ENCODE data around the gene ERICH6B.

The ERICH6B gene

GRCh38 chr13:45542391-45542790 lies 73.1 kb downstream of the ERICH6B start:
- DNase-seq (ENCODE audit: low spot score), result no peak

DNA sequence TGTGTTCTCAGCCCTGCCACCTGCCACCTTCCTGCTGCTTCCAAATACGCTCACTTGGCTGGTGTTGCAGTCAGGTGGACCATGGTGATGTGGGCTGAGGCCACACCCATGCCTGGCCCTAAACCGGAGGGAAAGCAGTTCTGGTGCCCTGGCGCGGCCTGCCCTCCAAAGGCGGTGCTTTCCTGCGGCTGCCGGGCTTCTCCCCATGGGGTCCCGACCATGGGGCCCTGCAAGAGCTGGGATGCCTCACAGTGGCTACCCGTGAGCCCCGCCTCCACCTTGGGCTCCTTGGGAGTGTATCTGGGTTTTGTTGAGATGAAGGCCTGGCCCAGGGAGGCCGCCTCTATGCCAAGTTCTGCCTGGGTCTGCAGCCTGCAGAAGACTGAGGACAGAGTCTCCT lies 73.7 kb downstream of the ERICH6B start:
- no peak for DNase-seq (ENCODE audit: low spot score)

DNA sequence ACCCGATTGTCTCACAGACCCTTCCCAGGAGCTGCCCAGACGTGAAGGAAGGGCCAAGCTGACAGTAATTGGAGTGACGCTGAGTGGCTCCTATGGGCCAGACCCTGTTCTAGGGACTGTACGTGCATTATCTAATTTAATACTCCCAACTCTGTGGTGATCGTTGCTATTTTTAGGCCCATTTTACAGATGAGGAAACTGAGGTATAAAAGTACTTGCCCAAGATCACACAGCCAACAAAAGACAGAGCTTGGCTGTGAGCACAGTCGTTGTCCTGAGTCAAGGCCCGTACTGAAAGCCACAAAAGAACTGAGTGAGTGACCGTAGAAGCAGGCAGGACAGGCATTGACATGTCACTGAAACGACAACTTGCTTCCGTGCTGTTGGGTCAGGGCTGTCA lies 74.7 kb downstream of the ERICH6B start:
- DNase-seq (ENCODE audit: low spot score), result no peak

DNA sequence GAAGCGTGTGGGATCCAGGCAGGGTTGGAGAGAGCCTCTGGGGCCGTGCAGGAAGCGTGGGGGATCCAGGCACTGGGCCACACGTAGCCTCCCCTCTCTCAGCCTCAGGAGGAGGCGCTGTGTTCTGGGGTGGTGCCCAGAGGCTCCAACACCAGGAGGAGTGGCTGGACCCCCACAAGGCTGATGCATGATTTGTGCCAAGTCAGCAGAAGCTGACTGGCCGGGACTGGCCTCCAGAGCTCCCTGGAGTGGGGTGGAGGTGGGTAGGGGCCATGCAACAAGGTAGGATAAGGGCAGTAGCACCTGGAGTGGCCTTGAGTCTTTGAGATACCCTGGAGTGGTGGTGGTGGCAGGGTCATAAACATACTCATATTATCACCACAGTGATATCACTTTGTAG lies 75.3 kb downstream of the ERICH6B start:
- no peak for DNase-seq (ENCODE audit: low spot score)

- DNase-seq (ENCODE audit: low spot score), result no peak
Measured at GRCh38 chr13:45538382-45538781, 77.2 kb downstream of the ERICH6B start.

DNA sequence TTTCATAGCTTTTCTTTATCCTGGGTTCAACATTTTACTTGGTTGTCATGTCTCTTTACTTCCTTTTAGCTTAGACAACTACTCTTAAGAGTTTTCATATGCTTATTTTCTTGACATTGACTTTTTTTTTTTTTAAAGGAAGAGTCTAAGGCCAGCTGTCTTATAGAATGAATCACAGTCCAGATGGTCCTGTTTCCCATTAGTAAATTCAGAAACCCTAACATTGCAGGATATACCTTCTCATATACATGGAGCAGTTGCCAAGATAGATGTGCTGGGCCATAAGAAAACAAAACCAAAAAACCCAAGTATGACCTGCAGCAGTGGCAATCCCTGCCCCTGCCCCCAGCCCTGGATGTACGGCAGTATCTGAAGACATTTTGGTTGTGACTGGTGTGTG lies 78.0 kb downstream of the ERICH6B start:
- DNase-seq (ENCODE audit: low spot score), result no peak

GRCh38 chr13:45536224-45536623 lies 79.3 kb downstream of the ERICH6B start:
- DNase-seq (ENCODE audit: low spot score), result no peak

- no peak for DNase-seq (ENCODE audit: low spot score)
Measured at GRCh38 chr13:45534604-45535003, 80.9 kb downstream of the ERICH6B start.

DNA sequence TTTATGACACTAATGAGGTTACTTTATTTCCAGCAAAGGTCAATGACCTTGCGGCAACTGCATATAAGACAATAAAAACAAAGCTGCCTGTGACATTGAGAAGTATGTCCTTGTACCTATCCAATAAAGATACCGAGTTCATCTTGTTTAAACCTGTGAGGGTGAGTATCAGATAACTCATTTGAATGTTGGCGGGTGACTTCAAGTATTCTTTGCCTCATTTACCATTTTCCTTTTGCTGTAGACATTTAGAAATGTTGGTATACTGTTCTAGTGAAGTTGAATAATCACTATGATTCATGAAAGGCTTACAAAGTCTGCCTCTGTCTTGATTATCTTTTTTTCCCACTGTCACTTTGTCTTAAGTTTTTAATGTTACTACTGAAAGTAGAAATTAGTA lies 85.8 kb downstream of the ERICH6B start:
- DNase-seq (ENCODE audit: low spot score), result no peak

- DNase-seq (ENCODE audit: low spot score), result no peak
Measured at GRCh38 chr13:45527699-45528462, 87.7 kb downstream of the ERICH6B start.

GRCh38 chr13:45522571-45522970 lies 93.0 kb downstream of the ERICH6B start:
- no peak for DNase-seq (ENCODE audit: low spot score)

DNA sequence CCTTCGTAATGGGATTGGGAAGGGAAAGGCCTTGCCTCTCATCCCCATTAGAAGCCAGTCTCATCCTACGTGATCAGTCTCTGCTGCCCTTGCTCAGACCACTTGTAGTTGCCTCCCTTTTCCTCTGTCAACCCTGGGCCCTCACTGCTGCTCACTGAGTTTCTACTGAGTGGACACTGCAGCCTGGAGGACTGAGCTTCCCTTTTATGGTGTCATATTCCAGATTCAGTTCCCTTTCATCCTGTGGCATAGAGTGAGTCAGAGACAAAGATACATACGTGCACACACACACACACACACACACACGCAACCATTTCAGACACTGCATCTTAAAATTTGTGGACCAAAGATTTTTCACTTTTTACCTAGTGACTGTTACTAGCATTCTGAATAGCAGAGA lies 94.2 kb downstream of the ERICH6B start:
- no peak for DNase-seq (ENCODE audit: low spot score)

GRCh38 chr13:45519493-45519892 lies 96.0 kb downstream of the ERICH6B start:
- DNase-seq (ENCODE audit: low spot score), result no peak

DNA sequence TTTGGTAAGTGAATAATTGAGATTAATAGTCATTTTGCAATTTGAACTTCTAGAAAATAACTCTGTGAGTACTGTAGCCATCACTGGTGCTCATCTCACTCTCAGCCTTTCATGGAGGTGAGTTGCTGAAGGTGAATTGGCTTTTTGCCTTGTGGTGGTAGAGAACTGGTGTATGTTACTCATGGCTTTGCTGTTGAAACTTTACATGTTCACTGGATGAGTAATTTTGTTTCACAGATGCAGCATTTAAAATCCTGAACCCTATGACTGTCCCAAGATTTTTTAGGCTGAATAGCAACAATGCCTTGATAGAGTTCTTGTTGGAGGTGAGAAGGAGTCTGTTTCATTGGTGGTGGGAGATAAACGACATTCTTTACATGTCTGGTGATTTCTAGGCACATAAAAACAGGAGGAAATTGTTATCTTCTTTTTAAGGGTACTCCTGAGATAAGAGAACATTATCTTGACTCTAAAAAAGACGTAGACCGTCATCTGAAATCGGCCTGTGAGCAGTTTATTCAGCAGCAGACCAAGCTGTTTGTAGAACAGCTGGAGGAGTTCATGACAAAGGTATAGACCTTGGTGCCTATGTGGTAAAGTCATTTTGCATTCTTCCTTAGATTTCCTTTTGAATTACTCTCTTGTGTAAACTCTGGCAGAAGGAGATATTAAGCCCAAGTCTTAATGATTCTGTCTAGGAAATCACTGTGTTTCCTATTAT lies 96.9 kb downstream of the ERICH6B start:
- no peak for DNase-seq (ENCODE audit: low spot score)

DNA sequence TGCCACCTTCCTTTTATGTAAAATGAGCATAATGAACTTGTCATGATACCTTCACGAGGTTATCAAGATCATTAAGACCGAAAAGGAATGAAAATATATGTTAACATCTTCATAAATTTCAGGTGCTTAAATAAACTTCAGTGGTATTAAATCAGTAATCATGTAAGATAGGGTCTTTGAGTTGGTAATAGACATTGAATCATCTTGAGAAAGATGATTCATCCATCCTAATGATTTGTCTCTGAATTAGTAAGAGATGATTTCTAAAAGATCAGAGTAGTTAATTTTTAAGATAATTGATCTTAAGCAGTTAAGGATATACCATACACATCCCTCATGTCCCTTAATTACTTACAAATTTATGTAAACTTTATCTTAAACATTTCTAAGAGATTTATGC lies 98.8 kb downstream of the ERICH6B start:
- DNase-seq (ENCODE audit: low spot score), result no peak

- DNase-seq (ENCODE audit: low spot score), result no peak
Measured at GRCh38 chr13:45512098-45512496, 103.4 kb downstream of the ERICH6B start.

DNA sequence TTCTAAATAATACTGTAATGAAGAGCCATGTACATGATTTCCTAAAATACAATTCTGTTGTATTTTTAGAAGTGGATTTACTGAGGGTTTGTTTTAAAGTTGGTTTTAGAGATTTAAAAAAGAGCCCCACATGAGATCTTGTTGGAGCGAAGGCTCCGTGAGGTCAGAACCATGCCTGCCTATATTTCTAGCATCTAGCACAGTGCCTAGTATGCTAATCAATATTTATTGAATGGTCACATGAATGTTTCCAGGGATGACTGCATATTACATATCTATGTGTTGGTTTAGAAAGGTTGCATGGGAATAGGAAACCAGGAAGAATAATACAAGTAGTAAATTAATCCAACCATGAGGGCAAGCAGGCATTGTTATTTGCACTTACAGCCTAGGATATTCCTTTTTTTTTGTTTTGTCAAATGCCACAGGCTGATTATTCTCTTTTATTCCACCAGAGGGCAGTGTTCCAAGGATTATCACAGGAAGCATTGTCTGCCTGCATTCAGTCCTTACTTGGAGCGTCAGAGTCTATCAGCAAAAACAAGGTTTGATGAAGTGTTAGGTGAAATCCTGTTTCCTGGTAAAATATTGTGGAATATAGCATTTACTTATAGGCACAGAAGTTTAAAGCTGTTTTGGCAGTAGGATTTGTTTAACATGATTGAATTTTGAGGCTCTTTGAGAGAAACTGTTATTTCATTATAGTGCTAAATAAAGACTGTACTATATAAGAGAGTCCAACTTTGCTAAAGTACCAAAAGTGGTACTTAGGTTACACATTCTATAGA lies 104.0 kb downstream of the ERICH6B start:
- DNase-seq (ENCODE audit: low spot score), result peak; percentile 15

GRCh38 chr13:45510672-45511071 lies 104.9 kb downstream of the ERICH6B start:
- no peak for DNase-seq (ENCODE audit: low spot score)

GRCh38 chr13:45508776-45509175 lies 106.8 kb downstream of the ERICH6B start:
- no peak for DNase-seq (ENCODE audit: low spot score)

GRCh38 chr13:45506811-45507210 lies 108.7 kb downstream of the ERICH6B start:
- DNase-seq (ENCODE audit: low spot score), result no peak

DNA sequence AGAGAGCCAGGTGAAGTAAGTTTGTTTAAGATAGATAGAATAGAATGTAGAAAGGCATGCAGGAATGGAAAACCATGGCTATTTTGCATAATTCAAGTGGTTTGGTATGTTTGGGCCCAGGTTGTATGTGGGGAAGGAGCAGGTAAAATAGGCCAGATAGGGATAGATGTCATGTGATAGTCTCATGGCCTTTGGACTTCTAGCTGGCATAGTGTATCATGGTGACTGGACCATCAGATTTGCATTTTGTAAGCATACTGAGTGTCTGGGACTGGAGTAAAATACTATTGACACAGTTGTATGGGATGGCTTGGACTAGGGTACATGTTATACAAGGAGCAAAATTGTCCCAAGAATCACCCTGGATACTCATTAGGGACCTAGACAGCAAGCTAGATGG lies 111.9 kb downstream of the ERICH6B start:
- no peak for DNase-seq (ENCODE audit: low spot score)

GRCh38 chr13:45501175-45501526 lies 114.4 kb downstream of the ERICH6B start:
- DNase-seq (ENCODE audit: low spot score), result no peak
